ENCODE results near the gene ARHGAP27.
"Not testable (repeated sequence)": the region's sequence is repeated elsewhere in the genome, so short reads cannot be mapped to it uniquely, and the experiment has no call there.

ARHGAP27 gene

GRCh38 chr17:45446872-45447625 lies 14.4 kb upstream of the ARHGAP27 start:
- DNase-seq (ENCODE audit: extremely low read depth in 1 of 2, low read depth in 1 of 2), result not testable (repeated sequence)

- DNase-seq (ENCODE audit: extremely low read depth in 1 of 2, low read depth in 1 of 2), result peak in 1 of 2 donors; percentile 45
These were observed 13.5 kb upstream of the ARHGAP27 start for GRCh38 chr17:45445901-45446743.

- not testable (repeated sequence) for DNase-seq (ENCODE audit: extremely low read depth in 1 of 2, low read depth in 1 of 2)
These were observed 12.5 kb upstream of the ARHGAP27 start for GRCh38 chr17:45444856-45445820.

GRCh38 chr17:45444301-45444700 lies 11.6 kb upstream of the ARHGAP27 start:
- not testable (repeated sequence) for DNase-seq (ENCODE audit: extremely low read depth in 1 of 2, low read depth in 1 of 2)

GRCh38 chr17:45443371-45444260 lies 10.9 kb upstream of the ARHGAP27 start:
- not testable (repeated sequence) for DNase-seq (ENCODE audit: extremely low read depth in 1 of 2, low read depth in 1 of 2)

GRCh38 chr17:45441526-45442310 lies 9.0 kb upstream of the ARHGAP27 start:
- no peak for DNase-seq (ENCODE audit: extremely low read depth in 1 of 2, low read depth in 1 of 2)

- peak in 1 of 2 donors; percentile 25 for DNase-seq (ENCODE audit: extremely low read depth in 1 of 2, low read depth in 1 of 2)
These were observed 8.3 kb upstream of the ARHGAP27 start for GRCh38 chr17:45440839-45441515.

GRCh38 chr17:45440161-45440778 lies 7.6 kb upstream of the ARHGAP27 start:
- no peak for DNase-seq (ENCODE audit: extremely low read depth in 1 of 2, low read depth in 1 of 2)

- no peak for DNase-seq (ENCODE audit: extremely low read depth in 1 of 2, low read depth in 1 of 2)
These were observed 6.4 kb upstream of the ARHGAP27 start for GRCh38 chr17:45438931-45439610.

GRCh38 chr17:45437465-45438283 lies 5.0 kb upstream of the ARHGAP27 start:
- DNase-seq (ENCODE audit: extremely low read depth in 1 of 2, low read depth in 1 of 2), result no peak

- no peak for DNase-seq (ENCODE audit: extremely low read depth in 1 of 2, low read depth in 1 of 2)
These were observed 4.2 kb upstream of the ARHGAP27 start for GRCh38 chr17:45436625-45437464.

- DNase-seq (ENCODE audit: extremely low read depth in 1 of 2, low read depth in 1 of 2), result no peak
These were observed 3.5 kb upstream of the ARHGAP27 start for GRCh38 chr17:45436161-45436560.

GRCh38 chr17:45435481-45435880 lies 2.8 kb upstream of the ARHGAP27 start:
- no peak for DNase-seq (ENCODE audit: extremely low read depth in 1 of 2, low read depth in 1 of 2)

- no peak for DNase-seq (ENCODE audit: extremely low read depth in 1 of 2, low read depth in 1 of 2)
These were observed 477 bp upstream of the ARHGAP27 start for GRCh38 chr17:45433159-45433535.

GRCh38 chr17:45431531-45432404 lies 902 bp downstream of the ARHGAP27 start:
- DNase-seq (ENCODE audit: extremely low read depth in 1 of 2, low read depth in 1 of 2), result peak; percentile 64 to 79
